Measurements from ENCODE around the gene GALNT3. TPM values are rescaled to one million over a fixed set of nuclear protein-coding genes. Genes with fewer than 3 reads are reported as not detected.

GALNT3 gene
- total RNA-seq, 1 experiment from 2014 or later: 20.2 TPM

- ChIA-PET CTCF (no interaction called here), POLR2A (interaction anchor here (0.6 to 1.1 kb wide), 3 partner anchors 8 to 64 kb away, joined by 3 to 5 read pairs (median 3); no protein-coding TSS in a partner anchor)
- peaks cover 25% of the 10 kb centered on the region for H3K4me1 Mint-ChIP-seq (ENCODE audit: insufficient read depth, unreplicated experiment)
- DNase-seq (ENCODE audit: unreplicated experiment): no peak
- BruUV-seq (replicated peaks): no TSS peak
- no peaks in the 10 kb centered on the region for H3K9me3 Mint-ChIP-seq (ENCODE audit: unreplicated experiment)
- H3K36me3 Mint-ChIP-seq (ENCODE audit: insufficient read depth, unreplicated experiment): peaks cover 6% of the 10 kb centered on the region
- H3K27me3 Mint-ChIP-seq (ENCODE audit: insufficient read depth, unreplicated experiment): no peaks in the 10 kb centered on the region
- intact Hi-C loops (cut with micrococcal nuclease): no loop called here
- no peak overlapping the region for H3K4me3 Mint-ChIP-seq (ENCODE audit: unreplicated experiment)
- H3K27ac Mint-ChIP-seq (ENCODE audit: low read depth, unreplicated experiment): no peak overlapping the region
- TF ChIP-seq CTCF (IDR thresholded peaks at IDR 0.05; ENCODE audit: unreplicated experiment): no peak
Measured at GRCh38 chr2:165790466-165790865, 3.6 kb downstream of the GALNT3 start.

GRCh38 chr2:165787334-165787733, 6.7 kb downstream of the GALNT3 start:
- Mint-ChIP-seq H3K9me3 (ENCODE audit: unreplicated experiment) (no peaks in the 10 kb centered on the region), H3K27me3 (ENCODE audit: insufficient read depth, unreplicated experiment) (no peaks in the 10 kb centered on the region), H3K36me3 (ENCODE audit: insufficient read depth, unreplicated experiment) (peaks cover 9% of the 10 kb centered on the region), H3K4me1 (ENCODE audit: insufficient read depth, unreplicated experiment) (peaks cover 25% of the 10 kb centered on the region), H3K4me3 (ENCODE audit: unreplicated experiment) (no peak overlapping the region), H3K27ac (ENCODE audit: low read depth, unreplicated experiment) (no peak overlapping the region)
- ChIA-PET POLR2A (interaction anchor here (0.6 kb wide), 1 partner anchor 997 kb away, joined by 3 read pairs; no protein-coding TSS in a partner anchor), CTCF (no interaction called here)
- intact Hi-C loops (cut with micrococcal nuclease): no loop called here
- TF ChIP-seq CTCF (IDR thresholded peaks at IDR 0.05; ENCODE audit: unreplicated experiment): no peak
- no TSS peak for BruUV-seq (replicated peaks)
- DNase-seq (ENCODE audit: unreplicated experiment): no peak

- DNase-seq (ENCODE audit: unreplicated experiment): no peak
- intact Hi-C loops (cut with micrococcal nuclease): loop anchor here (10.0 kb wide), 1 partner anchor 375 kb away; no protein-coding TSS in a partner anchor
- H3K4me3 Mint-ChIP-seq (ENCODE audit: unreplicated experiment): no peak overlapping the region
- no peak overlapping the region for H3K27ac Mint-ChIP-seq (ENCODE audit: low read depth, unreplicated experiment)
- ChIA-PET CTCF (interaction anchor here (0.6 to 1.5 kb wide), 2 partner anchors 9 to 10 kb away, joined by 3 read pairs; no protein-coding TSS in a partner anchor), POLR2A (no interaction called here)
- no TSS peak for BruUV-seq (replicated peaks)
- peaks cover 7% of the 10 kb centered on the region for H3K9me3 Mint-ChIP-seq (ENCODE audit: unreplicated experiment)
- no peak for TF ChIP-seq CTCF (IDR thresholded peaks at IDR 0.05; ENCODE audit: unreplicated experiment)
- H3K36me3 Mint-ChIP-seq (ENCODE audit: insufficient read depth, unreplicated experiment): peaks cover 9% of the 10 kb centered on the region
- H3K27me3 Mint-ChIP-seq (ENCODE audit: insufficient read depth, unreplicated experiment): no peaks in the 10 kb centered on the region
- peaks cover 5% of the 10 kb centered on the region for H3K4me1 Mint-ChIP-seq (ENCODE audit: insufficient read depth, unreplicated experiment)
Measured at GRCh38 chr2:165779706-165780105, 14.3 kb downstream of the GALNT3 start.

GRCh38 chr2:165778653-165779451, 15.2 kb downstream of the GALNT3 start:
- BruUV-seq (replicated peaks): no TSS peak
- ChIA-PET POLR2A (no interaction called here), CTCF (interaction anchor here (0.6 to 1.5 kb wide), 4 partner anchors 8 to 307 kb away, joined by 3 read pairs; no protein-coding TSS in a partner anchor)
- peak; percentile 18 for DNase-seq (ENCODE audit: unreplicated experiment)
- peaks cover 5% of the 10 kb centered on the region for H3K4me1 Mint-ChIP-seq (ENCODE audit: insufficient read depth, unreplicated experiment)
- H3K36me3 Mint-ChIP-seq (ENCODE audit: insufficient read depth, unreplicated experiment): peaks cover 3% of the 10 kb centered on the region
- no peaks in the 10 kb centered on the region for H3K27me3 Mint-ChIP-seq (ENCODE audit: insufficient read depth, unreplicated experiment)
- no peak for TF ChIP-seq CTCF (IDR thresholded peaks at IDR 0.05; ENCODE audit: unreplicated experiment)
- intact Hi-C loops (cut with micrococcal nuclease): loop anchor here (10.0 kb wide), 1 partner anchor 374 kb away; no protein-coding TSS in a partner anchor
- no peak overlapping the region for H3K4me3 Mint-ChIP-seq (ENCODE audit: unreplicated experiment)
- peaks cover 7% of the 10 kb centered on the region for H3K9me3 Mint-ChIP-seq (ENCODE audit: unreplicated experiment)
- H3K27ac Mint-ChIP-seq (ENCODE audit: low read depth, unreplicated experiment): no peak overlapping the region

Measured in MCF 10A (cell line).